ENCODE results near the gene PLA2G4F. TPM values are rescaled to one million over a fixed set of nuclear protein-coding genes. Genes with fewer than 3 reads are reported as not detected.
A peak's percentile ranks its signal among the peaks of the same experiment; 100 is the strongest.

Gene PLA2G4F
- total RNA-seq, 1 donor from 2014 or later: 1.6 TPM

DNA sequence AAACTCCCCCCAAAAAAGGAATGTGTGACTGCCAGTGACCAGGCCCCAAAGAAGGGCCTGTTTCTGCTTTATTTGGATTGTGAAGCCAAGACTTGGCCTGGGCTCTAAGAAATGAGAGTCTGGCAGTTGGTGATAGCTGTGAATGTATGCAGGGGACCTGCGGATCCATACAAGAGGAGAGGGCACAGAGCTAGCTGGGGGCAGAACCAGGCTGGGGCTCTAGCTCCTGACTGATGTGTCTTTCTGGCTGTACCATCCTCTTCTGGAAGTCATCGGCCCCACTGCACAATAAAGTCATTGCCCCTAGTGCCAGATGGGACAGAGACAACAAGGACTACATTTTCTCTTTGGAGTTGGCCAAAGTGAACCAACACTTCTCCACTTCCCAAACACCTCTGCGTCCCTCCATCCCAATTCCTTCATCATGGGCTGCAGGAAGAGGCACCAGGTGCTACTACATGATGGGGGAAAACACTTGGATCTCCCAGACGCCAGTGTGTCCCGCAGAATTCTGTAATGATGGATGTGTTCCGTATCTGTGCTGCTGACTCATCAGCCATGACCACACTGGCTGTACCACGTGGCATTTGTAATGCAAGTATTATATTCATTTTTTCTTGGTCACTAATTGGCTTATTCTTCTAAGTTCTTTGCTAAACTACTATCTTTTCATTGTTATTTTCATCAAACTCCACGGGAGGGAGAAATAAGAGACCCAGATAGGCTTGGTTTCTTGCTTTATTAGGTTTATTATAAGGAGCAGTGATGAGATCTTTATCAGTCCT, 1.7 kb upstream of the PLA2G4F start:
- Histone ChIP-seq H3K36me3 (ENCODE audit: control insufficient read depth, insufficient read depth, low read length) (peaks cover 15% of the 10 kb centered on the region), H3K27me3 (ENCODE audit: control insufficient read depth, insufficient read depth, low read length) (no peaks in the 10 kb centered on the region), H3K4me3 (ENCODE audit: low read depth, low read length) (no peak overlapping the region)
- TF ChIP-seq, protein P1, sequence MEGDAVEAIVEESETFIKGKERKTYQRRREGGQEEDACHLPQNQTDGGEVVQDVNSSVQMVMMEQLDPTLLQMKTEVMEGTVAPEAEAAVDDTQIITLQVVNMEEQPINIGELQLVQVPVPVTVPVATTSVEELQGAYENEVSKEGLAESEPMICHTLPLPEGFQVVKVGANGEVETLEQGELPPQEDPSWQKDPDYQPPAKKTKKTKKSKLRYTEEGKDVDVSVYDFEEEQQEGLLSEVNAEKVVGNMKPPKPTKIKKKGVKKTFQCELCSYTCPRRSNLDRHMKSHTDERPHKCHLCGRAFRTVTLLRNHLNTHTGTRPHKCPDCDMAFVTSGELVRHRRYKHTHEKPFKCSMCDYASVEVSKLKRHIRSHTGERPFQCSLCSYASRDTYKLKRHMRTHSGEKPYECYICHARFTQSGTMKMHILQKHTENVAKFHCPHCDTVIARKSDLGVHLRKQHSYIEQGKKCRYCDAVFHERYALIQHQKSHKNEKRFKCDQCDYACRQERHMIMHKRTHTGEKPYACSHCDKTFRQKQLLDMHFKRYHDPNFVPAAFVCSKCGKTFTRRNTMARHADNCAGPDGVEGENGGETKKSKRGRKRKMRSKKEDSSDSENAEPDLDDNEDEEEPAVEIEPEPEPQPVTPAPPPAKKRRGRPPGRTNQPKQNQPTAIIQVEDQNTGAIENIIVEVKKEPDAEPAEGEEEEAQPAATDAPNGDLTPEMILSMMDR (IDR thresholded peaks at IDR 0.05; ENCODE audit: insufficient read depth, low read length, severe bottlenecking): no peak
- DNase-seq (ENCODE audit: low read depth): peak; percentile 57
- no peak for FAIRE-seq

DNA sequence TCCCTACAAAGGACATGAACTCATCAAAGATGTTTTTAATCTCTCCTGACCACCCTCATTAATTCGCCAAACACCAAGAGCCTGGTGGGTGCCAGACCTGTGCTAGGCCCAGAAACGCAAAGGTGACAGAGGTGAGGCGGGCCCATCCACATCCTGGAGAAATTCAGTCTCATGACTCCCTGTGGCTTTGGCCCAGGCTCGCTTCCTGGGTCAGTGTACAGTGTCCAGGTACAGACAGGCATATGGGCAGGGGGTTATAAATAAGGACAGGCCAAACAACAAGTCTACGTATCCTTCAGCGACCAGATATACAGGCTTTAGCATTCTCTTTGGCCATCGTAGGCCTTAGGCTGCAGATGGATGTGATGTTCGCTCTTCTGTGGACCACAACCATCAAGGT, 945 bp upstream of the PLA2G4F start:
- Histone ChIP-seq H3K27me3 (ENCODE audit: control insufficient read depth, insufficient read depth, low read length) (no peaks in the 10 kb centered on the region), H3K4me3 (ENCODE audit: low read depth, low read length) (no peak overlapping the region), H3K36me3 (ENCODE audit: control insufficient read depth, insufficient read depth, low read length) (peaks cover 13% of the 10 kb centered on the region)
- FAIRE-seq (no peak), DNase-seq (ENCODE audit: low read depth) (no peak)
- TF ChIP-seq, protein P1 (IDR thresholded peaks at IDR 0.05; ENCODE audit: insufficient read depth, low read length, severe bottlenecking): no peak

GRCh38 chr15:42155546-42156242, 742 bp downstream of the PLA2G4F start:
- TF ChIP-seq, protein P1 (IDR thresholded peaks at IDR 0.05; ENCODE audit: insufficient read depth, low read length, severe bottlenecking): no peak
- H3K27me3 ChIP-seq (ENCODE audit: control insufficient read depth, insufficient read depth, low read length): no peaks in the 10 kb centered on the region
- FAIRE-seq: no peak
- peaks cover 5% of the 10 kb centered on the region for H3K36me3 ChIP-seq (ENCODE audit: control insufficient read depth, insufficient read depth, low read length)
- peak overlapping the region; percentile 43 for H3K4me3 ChIP-seq (ENCODE audit: low read depth, low read length)
- DNase-seq (ENCODE audit: low read depth): peak; percentile 54

GRCh38 chr15:42154956-42155355, 1.5 kb downstream of the PLA2G4F start:
- no peak overlapping the region for H3K4me3 ChIP-seq (ENCODE audit: low read depth, low read length)
- H3K27me3 ChIP-seq (ENCODE audit: control insufficient read depth, insufficient read depth, low read length): no peaks in the 10 kb centered on the region
- TF ChIP-seq, protein P1 (IDR thresholded peaks at IDR 0.05; ENCODE audit: insufficient read depth, low read length, severe bottlenecking): no peak
- DNase-seq (ENCODE audit: low read depth) (no peak), FAIRE-seq (peak; percentile 98)
- peaks cover 1% of the 10 kb centered on the region for H3K36me3 ChIP-seq (ENCODE audit: control insufficient read depth, insufficient read depth, low read length)

DNA sequence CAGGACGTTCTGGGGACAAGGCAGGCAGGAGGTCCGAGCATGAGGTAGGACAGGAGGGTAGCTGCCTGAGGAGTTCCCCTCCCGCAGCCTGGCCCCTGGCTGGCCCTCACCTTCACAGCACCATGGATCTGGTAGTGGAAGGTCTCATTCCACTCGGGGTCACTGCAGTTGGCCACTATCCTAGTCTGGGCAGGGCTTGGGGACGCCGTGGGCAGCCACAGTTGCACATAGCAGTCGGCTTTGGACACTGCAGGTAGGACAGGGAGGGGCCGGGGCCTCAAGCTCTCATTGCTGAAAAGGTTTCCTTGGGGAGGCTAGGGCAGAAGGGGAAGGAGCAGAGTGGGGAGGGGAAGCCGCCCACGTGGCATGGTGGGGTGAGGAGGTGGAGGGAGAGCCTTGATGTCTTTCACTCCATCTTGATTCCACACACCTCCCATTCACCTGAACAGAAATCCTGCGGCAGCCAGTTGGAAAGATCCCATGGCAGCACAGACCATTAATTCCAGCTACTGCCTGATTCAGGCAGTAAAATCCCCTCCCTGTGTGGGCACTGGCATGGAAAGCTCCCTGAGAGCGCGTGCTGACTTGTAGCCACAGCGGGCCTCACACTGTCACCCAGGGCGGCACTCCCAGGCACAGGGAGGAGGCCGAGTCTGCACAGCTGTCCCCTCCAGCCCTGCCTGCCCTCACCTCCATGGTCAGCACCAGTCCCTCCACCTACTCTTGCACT, 2.1 kb downstream of the PLA2G4F start:
- no peaks in the 10 kb centered on the region for H3K27me3 ChIP-seq (ENCODE audit: control insufficient read depth, insufficient read depth, low read length)
- FAIRE-seq (no peak), DNase-seq (ENCODE audit: low read depth) (peak; percentile 40)
- TF ChIP-seq, protein P1 (IDR thresholded peaks at IDR 0.05; ENCODE audit: insufficient read depth, low read length, severe bottlenecking): no peak
- no peak overlapping the region for H3K4me3 ChIP-seq (ENCODE audit: low read depth, low read length)
- peaks cover 1% of the 10 kb centered on the region for H3K36me3 ChIP-seq (ENCODE audit: control insufficient read depth, insufficient read depth, low read length)

Data from bronchial epithelial cell (primary cell).